Dermis microvascular lymphatic vessel endothelial cell (primary cell): Measurements from ENCODE around the gene CAPN8. TPM values are rescaled to one million over a fixed set of nuclear protein-coding genes. Genes with fewer than 3 reads are reported as not detected.
A peak's percentile ranks its signal among the peaks of the same experiment; 100 is the strongest.

ENCODE experiments used
- DNase-seq, 2 donors: peaks; one replicate each; pipeline versions ENCODE4 v3.0.0 to v3.0.0-alpha.2; 2010; ENCODE audit warnings: low read depth in 2 of 2
- total RNA-seq: library from RNA; depleted of rRNA; stranded (reverse); fragments of >200 nt; gene quantifications from 2 replicates; pipeline ENCODE4 v1.2.1, GENCODE V29; 2014

CAPN8 gene
- total RNA-seq, 1 donor from 2014 or later: not detected

DNA sequence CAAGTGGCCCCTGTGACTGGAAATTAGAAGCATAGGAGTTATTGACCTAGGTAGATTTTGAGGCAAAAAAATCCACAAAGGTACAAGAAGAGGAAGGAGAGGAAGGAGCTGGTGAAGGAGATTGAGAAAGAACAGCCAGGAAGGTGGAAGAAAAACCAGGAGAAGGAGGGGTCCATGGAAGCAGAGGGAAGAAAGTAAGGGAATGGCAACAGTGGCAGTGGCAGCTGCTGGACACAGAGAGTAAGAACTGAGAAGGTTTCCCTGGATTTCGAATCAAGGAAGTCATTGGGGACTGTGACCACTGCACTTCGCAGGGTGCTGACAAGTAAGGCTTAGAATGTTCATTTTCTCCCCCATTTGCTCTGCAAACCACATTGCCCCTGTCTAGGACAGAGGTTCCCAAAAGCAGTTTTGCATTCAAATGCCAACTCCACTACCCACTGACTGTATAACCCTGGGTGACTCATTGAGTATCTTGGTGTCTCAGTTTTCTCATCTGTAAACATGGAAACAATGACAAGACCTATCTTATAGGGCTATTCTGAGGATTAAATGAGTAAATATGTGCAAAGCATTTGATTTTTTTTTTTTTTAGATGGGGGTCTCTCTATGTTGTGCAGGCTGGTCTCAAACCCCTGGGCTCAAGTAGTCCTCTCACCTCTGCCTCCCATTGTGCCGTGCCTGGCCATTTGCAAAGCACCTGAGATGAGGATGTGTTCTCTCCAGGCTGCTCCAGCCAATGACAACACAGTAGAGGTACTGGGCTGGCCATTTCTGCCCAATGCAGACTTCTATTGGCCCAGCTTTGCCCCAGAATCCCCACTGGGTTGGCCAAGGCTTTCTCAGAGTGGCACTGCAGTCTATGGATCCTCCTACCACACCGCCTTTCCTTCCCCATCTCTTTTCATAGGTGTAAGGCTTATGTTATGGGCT lies 37.5 kb upstream of the CAPN8 start:
- DNase-seq: no peak

DNA sequence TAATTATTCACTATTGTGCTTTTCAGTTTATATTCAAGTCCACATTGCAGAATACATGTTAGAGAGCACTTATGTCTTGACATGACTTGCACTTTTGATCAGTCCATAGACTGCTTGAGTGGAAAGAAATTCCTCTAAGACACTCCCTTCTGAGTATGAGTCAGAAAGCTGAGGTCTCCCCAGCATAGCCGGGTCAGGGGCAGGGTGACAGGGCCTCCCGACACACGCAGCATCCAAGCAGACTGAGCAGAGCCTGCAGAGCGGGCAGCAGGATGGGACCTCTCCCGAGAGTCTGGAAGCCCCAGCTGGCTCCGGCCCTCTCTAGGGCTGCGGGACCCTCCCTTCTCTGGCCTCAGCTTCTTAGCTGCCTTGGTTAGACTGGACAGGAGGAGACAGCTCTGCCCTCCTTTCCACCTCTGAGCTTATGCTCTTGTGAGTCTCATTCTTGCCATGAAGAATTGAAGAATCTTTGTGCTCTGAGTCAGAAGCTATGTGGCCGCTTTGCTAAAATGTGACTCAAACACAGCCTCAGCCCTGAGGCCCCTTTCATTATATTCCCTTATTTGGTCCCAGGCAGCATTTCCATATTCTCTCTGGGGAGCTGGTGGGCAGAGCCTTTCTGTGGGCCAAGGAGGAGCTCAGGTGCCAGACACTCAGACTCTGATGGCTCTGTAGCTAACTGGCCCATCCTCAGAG lies 35.6 kb upstream of the CAPN8 start:
- DNase-seq: peak in 1 of 2 donors; percentile 67

DNA sequence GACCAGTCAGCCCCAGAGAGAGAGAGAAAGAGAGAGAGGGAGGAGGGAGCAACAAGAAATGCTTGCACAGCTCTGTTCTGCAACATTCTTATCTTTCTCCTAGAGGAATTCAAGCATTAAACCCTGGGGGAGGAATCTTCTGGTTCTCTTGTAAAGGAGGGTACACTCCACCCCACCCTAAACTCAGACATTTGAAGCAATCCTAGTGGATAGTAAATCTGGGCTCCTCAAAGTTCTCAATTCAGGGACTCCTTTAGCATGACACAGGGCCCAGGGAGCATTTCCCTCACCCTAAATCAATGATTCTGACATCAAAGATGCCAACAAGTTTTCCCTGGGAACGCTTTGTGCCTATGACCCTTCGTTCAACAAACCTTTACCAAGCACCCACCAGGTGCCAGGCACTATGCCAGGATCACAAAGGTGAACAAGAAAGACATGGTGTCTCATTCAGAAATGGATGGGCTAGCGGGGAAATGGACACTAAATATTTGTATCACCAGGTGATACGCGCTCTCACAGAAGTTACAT lies 35.0 kb upstream of the CAPN8 start:
- DNase-seq: no peak

GRCh38 chr1:223695941-223696340 lies 30.4 kb upstream of the CAPN8 start:
- no peak for DNase-seq

- DNase-seq: no peak
Measured at GRCh38 chr1:223695014-223695548, 29.6 kb upstream of the CAPN8 start.

- DNase-seq: no peak
Measured at GRCh38 chr1:223691121-223691520, 25.6 kb upstream of the CAPN8 start.

- DNase-seq: no peak
Measured at GRCh38 chr1:223684488-223684792, 18.9 kb upstream of the CAPN8 start.

- DNase-seq: peak; percentile 43 to 60
Measured at GRCh38 chr1:223683586-223684487, 18.3 kb upstream of the CAPN8 start.

DNA sequence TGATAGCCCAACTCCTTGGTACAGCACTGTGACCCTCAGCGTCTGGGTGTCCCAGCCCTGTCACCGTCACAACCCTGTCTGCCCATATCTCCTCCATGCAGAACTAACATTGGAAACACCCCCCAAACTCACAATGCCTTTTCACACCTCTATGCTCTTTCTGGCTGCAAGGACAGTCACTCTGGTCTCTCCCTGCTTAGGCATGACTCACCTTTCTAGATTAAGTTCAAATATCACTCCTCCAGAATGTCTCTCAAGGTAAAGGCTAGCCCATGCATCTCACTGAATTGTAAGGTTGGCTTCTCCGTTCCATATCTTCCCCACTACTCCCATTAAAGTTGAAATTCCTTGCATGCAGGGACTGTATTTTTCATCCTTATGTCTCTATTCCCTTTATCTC lies 17.0 kb upstream of the CAPN8 start:
- DNase-seq: no peak

- DNase-seq: no peak
Measured at GRCh38 chr1:223680188-223680587, 14.7 kb upstream of the CAPN8 start.

DNA sequence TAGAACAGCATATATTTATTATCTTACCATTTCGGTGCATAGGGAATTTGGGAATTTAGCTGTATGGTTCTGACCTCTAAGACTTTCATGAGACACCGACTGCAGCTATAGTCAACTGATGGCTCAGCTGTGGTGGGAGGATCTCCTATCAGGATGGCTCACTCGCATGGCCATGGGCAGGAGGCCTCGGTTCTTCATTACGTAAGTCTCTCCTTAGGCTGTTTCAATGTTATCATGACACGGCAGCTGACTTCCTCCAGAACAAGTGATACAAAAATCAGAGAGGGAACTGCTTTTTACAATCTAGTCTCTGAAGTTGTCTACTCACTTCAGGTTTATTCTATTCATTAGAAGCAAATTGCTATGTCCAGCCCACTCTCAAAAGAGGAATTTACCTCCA lies 13.3 kb upstream of the CAPN8 start:
- DNase-seq: no peak

- DNase-seq: no peak
Measured at GRCh38 chr1:223674119-223674890, 8.8 kb upstream of the CAPN8 start.

GRCh38 chr1:223670458-223671159 lies 5.1 kb upstream of the CAPN8 start:
- peak in 1 of 2 donors; percentile 34 for DNase-seq

DNA sequence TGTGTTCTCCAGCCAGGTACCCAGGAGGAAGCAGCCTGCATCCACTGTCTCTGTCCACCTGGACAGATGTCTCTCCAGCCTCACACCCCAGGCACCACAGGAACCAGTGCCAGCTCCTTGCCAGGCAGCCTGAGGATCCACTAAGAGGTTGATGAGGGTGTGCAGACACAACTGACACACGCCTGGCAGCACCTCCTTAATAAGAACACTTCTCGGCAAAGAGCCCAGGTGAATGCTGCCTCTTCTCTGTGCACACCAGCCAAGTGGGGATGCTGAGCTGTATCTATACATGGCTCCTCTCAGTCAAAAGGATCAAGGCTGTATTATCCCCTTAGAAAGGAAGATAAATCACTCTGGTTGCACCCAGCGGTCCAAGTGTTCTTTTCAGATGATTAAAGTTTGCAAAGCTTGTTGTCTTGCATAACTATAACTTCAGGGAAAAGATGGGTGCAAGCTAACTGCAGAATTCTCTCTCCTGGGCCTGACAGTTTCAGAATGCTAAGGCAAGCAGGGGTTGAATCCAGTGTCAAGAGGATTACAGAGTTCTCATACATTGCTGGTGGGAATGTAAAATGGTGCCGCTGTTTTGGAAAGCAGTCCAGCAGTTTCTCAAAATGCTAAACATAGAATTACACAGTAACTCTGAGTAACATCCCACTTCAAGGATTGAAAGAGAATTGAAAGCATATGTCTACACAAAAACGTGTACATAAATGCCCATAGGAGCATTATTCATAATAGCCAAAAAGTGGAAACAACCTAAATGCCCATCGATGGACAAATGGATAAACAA lies 3.7 kb upstream of the CAPN8 start:
- no peak for DNase-seq

GRCh38 chr1:223667484-223668182 lies 2.1 kb upstream of the CAPN8 start:
- DNase-seq: no peak

GRCh38 chr1:223664106-223664505 lies 1.4 kb downstream of the CAPN8 start:
- DNase-seq: no peak

GRCh38 chr1:223662943-223663342 lies 2.6 kb downstream of the CAPN8 start:
- DNase-seq: no peak

DNA sequence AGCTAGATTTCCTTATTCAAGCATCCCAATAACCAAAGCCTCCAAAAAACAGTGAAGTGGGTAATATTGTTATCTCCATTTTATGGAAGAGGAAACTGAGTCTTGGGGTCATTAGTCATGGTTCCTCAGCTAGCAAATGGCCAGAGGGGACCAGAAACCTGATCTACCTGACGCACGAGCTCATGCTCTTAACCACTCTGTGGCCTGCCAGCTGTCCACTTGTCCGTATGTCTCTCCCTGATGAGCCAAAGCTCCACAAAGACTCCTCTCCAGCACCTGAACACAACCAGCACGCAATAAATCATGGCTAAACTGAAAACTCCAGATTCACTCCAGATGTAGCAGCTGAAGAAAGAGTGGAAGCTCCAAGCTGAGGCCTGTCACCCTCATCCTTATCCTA lies 5.8 kb downstream of the CAPN8 start:
- DNase-seq: no peak

GRCh38 chr1:223657978-223658377 lies 7.5 kb downstream of the CAPN8 start:
- DNase-seq: no peak
